ENCODE measurements around the gene OTX2.

GRCh38 chr14:56794557-56795283, 15.6 kb downstream of the OTX2 start:
- TF ChIP-seq CTCF (conservative IDR thresholded peaks at IDR 0.05; ENCODE audit: low read length) (no peak), EZH2phosphoT487 (IDR thresholded peaks at IDR 0.05; ENCODE audit: borderline replicate concordance, low read depth, low read length) (no peak)
